PC-9 (cell line): Measurements from ENCODE around the gene KIAA2012.

Experiments
- CTCF ChIP-seq: fragments of 200-600 bp; sonication (generic); conservative IDR thresholded peaks from 2 replicates; pipeline ENCODE4 v1.6.1; 2017; ENCODE audit warnings: mixed run types, antibody characterized with exemption, mild to moderate bottlenecking, moderate library complexity
- EZH2 ChIP-seq: fragments of 200-600 bp; sonication (generic); IDR thresholded peaks from 2 replicates; pipeline ENCODE4 v1.8.0; 2017; ENCODE audit warnings: antibody characterized with exemption, low read depth

- TF ChIP-seq CTCF (0 out of 2 replicates have a peak, but pooled peaks have one; percentile 30), EZH2 (no peak)
Measured at GRCh38 chr2:202072226-202072625, 829 bp upstream of the KIAA2012 start.
